DMS79 (cell line): ENCODE data around the gene PMPCA.

Experiments
- DNase-seq: peaks from one replicate; lab custom pipeline; 2025; lab: John Stamatoyannopoulos, UW

Gene PMPCA

GRCh38 chr9:136456258-136456657, 45.8 kb downstream of the PMPCA start:
- no peak for DNase-seq

DNA sequence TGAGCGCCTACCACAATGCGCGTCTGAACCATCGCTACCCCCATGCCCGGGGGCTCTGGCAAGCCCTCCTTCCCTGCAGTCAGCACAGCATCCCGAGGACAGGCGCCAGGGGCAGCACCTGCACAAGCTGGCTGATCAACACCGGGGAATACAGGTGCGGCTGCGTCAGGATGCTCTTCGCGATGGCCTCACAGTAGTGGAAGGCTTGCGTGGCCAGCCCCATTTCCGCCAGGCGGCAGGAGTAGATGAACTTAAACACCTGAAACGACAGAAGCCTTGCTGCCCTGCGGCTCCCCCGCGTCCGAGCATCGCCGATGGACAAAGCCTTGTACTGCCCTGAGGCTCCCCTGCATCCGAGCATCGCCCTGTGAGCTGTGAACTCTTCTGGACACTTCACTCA, 46.9 kb downstream of the PMPCA start:
- no peak for DNase-seq

GRCh38 chr9:136459425-136459824, 49.0 kb downstream of the PMPCA start:
- DNase-seq: no peak

- no peak for DNase-seq
Observed at GRCh38 chr9:136460772-136461325, 50.4 kb downstream of the PMPCA start.

GRCh38 chr9:136462664-136463063, 52.2 kb downstream of the PMPCA start:
- no peak for DNase-seq

- DNase-seq: no peak
Observed at GRCh38 chr9:136463578-136463977, 53.1 kb downstream of the PMPCA start.

- no peak for DNase-seq
Observed at GRCh38 chr9:136464241-136464640, 53.8 kb downstream of the PMPCA start.

- DNase-seq: no peak
Observed at GRCh38 chr9:136465500-136466154, 55.2 kb downstream of the PMPCA start.

DNA sequence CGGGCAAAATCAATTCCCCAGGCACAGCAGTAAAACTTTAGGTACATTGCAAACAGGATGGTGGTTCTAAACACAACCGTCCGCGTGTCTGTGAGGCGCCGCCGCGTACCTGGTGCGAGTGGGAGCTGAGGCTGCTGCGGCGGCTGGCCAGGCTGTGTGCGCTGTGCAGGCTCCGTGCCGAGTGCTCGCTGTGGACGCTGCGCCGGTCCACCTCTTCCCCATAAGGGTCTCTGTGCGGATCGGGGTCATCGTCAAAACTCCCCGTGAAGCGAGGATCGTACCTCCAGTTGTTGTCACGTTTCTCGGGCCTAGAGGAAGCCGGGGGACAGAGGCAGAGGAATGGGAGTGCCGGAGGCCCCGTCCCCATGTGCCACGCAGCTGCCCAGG, 55.7 kb downstream of the PMPCA start:
- DNase-seq: no peak

DNA sequence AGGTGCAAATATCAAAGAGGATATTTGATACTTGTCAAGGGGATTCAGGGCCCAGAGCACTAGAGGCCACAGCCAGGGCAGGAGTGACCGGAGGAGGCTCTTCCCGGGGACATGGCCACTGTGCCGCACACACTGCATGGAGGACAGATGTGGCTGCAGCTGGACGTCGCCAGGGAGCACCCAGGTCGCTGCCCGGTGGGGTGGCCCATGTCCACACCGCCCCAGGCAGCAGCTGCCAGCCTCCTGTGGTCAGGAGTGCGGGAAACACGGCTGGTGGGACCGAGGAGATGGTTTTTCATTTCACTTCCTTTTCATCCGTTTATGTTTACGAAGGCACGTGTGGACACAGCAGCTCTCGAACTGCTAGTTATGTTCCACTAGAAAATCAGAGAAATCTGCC, 57.3 kb downstream of the PMPCA start:
- no peak for DNase-seq

- no peak for DNase-seq
Observed at GRCh38 chr9:136470356-136470755, 59.9 kb downstream of the PMPCA start.

DNA sequence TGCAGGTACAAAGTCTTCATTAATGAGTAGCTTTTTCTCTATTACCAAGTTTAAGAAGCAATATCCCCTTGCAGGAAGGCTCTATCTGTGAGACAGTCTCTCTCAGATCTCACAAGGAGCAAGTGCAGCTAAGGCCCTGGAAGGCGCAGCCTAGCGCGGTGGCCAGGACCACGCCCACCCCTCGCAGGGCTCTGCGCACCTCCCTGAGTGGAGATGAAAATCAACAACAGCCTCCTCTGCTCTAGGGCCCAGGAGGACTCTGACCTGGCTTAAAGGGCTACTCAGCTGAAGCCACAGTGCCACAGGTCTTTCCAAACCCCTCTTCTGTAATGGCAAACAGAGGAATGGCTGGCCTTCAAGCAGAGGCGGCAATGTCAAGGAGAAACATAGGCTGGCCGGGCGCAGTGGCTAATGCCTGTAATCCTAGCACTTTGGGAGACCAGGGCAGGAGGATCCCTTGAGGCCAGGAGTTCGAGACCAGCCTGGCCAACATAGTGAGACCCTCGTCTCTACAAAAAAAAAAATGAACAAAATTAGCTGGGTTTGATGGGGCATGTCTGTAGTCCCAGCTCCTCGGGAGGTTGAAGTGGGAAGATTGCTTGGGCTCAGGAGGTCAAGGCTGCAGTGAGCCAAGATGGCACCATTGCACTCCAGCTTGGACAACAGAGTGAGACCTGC, 60.5 kb downstream of the PMPCA start:
- no peak for DNase-seq

- DNase-seq: no peak
Observed at GRCh38 chr9:136471802-136472487, 61.5 kb downstream of the PMPCA start.

DNA sequence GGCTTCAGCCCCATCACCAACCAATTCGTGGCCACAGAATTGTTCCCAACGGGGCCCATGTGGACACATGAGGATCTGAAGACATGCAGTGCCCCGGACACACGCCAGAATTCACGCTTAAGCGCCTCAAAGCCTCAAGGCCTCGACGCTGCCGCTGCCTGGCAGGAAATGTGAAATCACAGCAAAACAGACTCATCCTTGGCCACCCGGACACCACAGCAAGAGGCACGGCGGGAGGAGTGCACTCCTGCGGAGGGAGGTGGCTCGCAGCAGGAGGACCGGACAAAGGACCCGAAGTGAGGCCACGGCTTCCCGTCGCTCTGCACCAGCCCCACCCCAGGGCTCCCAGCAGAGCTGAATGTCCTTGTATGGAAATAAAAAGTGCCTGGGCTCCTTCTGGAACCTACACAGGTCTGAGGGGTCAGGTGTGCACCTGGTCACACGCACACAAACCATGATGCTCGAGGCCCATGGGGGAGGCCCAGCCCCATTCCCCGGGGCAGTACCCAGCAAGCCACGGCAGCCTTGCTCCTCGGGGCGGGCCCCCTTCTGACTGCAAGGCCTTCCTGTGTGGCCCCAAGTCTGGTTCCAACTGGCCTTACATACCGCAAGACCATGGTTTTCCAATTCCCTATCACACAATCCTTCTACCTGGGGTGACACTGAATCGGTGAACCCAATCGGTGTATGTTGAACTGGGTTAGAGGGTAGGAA, 62.3 kb downstream of the PMPCA start:
- no peak for DNase-seq

GRCh38 chr9:136473354-136473721, 62.9 kb downstream of the PMPCA start:
- no peak for DNase-seq
